ENCODE results near the gene ARMC10.
"Not testable (repeated sequence)": the region's sequence is repeated elsewhere in the genome, so short reads cannot be mapped to it uniquely, and the experiment has no call there.

ARMC10 gene

GRCh38 chr7:103074519-103075336 lies at the start of gene ARMC10, which contains the start of gene FBXL13:
Gene ARMC10, plus strand, starts transcription at chr7:103075140. Its CDS starts 133 bp downstream, at chr7:103075273.
Gene FBXL13, minus strand, starts transcription at chr7:103074796.
- DNase-seq = peak; percentile 96

DNA sequence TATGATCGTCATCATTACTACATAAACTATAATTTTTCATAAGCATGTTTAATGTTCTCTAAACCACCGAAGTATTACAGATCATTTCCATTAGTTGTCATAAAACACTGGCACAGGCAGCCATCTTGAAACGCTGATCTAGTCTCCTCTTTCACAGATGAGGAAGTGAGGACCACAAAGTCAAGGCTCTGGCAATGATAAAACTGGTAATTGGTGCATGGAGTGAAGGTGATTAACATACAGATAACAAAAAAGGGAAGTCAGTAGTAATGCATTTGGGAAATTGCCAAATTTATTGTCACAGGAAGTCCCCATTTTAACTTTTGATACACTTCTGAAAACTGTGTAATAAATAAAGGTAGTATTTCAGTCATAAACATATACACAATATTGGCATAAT lies 49.6 kb upstream of the ARMC10 start:
- DNase-seq = no peak

GRCh38 chr7:103031024-103031423 lies 43.9 kb upstream of the ARMC10 start:
- no peak for DNase-seq

- no peak for DNase-seq
Observed at GRCh38 chr7:103031781-103032180, 43.2 kb upstream of the ARMC10 start.

GRCh38 chr7:103034318-103034717 lies 40.6 kb upstream of the ARMC10 start:
- not testable (repeated sequence) for DNase-seq

GRCh38 chr7:103037476-103037822 lies 37.5 kb upstream of the ARMC10 start:
- no peak for DNase-seq

DNA sequence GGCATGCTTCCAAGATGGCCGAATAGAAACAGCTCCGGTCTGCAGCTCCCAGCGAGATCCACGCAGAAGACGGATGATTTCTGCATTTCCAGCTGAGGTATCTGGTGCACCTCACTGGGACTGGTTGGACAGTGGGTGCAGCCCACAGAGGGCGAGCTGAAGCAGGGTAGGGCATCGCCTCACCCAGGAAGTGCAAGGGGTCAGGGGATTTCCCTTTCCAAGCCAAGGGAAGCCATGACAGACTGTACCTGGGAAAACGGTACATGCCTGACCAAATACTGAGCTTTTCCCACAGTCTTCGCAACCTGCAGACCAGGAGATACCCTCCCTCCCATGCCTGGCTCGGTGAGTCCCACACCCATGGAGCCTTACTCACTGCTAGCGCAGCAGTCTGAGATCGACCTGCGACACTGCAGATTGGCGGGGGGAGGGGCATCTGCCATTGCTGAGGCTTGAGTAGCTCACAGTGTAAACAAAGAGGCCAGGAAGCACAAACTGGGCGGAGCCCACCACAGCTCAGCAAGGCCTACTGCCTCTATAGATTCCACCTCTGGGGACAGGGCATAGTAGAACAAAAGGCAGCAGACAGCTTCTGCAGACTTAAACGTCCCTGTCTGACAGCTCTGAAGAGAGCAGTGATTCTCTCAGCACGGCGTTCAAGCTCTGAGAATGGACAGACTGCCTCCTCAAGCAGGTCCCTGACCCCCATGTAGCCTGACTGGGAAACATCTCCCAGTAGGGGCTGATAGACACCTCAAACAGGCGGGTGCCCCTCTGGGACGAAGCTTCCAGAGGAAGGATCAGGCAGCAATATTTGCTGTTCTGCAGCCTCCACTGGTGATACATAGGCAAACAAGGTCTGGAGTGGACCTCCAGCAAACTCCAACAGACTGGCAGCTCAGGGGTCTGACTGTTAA lies 36.9 kb upstream of the ARMC10 start:
- peak; percentile 60 for DNase-seq

DNA sequence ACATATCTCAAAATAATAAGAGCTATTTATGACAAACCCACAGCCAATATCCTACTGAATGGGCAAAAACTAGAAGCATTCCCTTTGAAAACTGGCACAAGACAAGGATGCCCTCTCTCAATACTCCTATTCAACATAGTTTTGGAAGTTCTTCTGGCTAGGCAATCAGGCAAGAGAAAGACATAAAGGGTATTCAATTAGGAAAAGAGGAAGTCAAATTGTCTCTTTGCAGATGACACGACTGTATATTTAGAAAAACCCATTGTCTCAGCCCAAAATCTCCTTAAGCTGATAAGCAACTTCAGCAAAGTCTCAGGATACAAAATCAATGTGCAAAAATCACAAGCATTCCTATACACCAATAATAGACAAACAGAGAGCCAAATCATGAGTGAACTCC lies 33.1 kb upstream of the ARMC10 start:
- not testable (repeated sequence) for DNase-seq

- DNase-seq = no peak
Observed at GRCh38 chr7:103048833-103049232, 26.1 kb upstream of the ARMC10 start.

DNA sequence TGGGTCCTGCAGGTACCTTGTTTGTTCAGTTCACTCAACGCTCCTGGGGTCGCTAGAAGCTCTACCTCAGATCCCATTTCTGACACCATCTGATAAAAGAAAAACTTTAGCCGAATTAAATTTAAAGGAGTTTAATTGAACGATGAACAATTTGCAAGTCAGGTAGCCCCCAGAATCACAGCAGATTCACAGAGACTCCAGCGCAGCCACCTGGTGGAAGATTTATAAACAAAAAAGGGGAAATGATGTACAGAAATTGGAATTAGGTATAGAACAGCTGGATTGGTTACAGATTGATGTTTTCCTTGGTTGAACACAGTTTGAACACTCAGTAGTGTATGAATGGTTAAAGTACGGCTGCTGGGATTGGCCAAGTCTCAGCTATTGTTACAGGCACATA lies 23.4 kb upstream of the ARMC10 start:
- DNase-seq = no peak

DNA sequence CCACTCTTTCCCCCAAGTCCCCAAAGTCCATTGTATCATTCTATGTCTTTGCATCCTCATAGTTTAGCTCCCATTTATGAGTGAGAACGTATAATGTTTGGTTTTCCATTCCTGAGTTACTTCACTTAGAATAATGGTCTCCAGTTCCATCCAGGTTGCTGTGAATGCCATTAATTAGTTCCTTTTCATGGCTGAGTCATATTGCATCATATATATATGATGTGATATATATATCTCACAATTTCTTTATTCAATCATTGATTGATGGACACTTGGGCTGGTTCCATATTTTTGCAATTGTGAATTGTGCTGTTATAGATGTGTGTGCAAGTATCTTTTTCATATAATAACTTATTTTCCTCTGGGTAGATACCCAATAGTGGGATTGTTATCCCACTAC lies 18.9 kb upstream of the ARMC10 start:
- DNase-seq = not testable (repeated sequence)

- no peak for DNase-seq
Observed at GRCh38 chr7:103058122-103058521, 16.8 kb upstream of the ARMC10 start.

DNA sequence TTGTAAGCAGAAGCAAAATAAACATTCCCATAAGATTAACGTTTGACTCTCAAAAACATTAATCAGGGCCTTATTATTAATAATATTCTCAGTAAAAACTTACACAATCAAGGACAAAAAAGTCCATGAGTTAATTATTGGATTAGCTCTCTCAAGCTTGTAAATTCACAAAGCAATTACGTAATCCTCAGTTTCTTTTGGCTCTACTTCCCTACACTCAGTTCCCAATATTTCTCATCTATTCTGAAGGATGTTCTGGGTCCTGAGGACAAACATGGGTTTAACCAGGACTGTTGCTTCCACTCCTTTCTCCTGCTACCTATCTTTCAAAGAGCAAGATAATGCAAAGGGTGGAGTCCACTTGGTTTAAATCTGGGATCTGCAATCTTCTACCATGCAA lies 15.5 kb upstream of the ARMC10 start:
- no peak for DNase-seq

- peak; percentile 91 for DNase-seq
Observed at GRCh38 chr7:103063895-103064294, 11.0 kb upstream of the ARMC10 start.

- DNase-seq = no peak
Observed at GRCh38 chr7:103065667-103066066, 9.3 kb upstream of the ARMC10 start.

GRCh38 chr7:103068414-103069403 lies 6.2 kb upstream of the ARMC10 start:
- no peak for DNase-seq

DNA sequence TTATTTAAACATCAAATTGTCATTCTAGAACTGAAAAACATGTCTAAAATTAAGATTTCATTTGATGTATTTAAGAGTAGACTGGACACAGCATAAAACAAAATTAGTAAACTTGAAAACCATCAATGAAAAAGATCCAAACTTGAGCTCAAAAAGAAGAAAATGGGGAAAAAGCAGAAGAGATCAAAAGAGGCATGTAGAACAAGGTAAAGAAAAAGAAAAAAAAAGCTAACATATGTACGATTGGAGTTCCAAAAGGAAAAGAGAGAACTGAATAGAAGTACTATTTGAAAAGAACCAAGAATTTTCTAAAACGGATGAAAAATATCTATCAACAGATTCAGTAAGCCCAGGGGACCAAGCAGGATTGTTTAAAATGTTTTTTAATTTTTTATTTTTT lies 3.9 kb upstream of the ARMC10 start:
- no peak for DNase-seq

DNA sequence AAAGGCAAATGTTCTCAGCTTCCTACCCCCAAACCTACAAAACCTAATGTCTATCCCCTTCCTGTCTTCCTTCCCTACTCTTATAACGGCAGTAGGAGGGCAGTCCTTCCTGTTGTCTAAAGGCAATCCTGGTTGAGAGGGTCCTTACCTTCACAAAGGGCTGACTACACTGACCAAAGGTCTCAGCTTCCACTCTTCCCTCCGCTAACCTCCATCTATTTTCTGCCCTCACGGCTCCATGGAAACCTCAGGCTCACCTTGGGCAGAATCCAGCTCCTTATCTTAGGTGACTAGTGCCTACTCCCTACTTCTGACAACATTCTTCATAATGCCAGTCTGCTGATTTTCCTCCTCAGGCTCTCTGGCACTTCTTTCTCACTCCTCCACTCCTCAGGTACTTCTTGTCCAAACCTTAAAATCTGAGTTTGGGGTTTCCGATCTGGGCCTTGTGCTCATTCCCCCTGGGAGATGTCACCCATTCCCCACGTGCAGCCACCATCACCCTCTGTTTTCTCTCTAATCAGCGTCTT lies 886 bp upstream of the ARMC10 start:
- DNase-seq = peak; percentile 68

DNA sequence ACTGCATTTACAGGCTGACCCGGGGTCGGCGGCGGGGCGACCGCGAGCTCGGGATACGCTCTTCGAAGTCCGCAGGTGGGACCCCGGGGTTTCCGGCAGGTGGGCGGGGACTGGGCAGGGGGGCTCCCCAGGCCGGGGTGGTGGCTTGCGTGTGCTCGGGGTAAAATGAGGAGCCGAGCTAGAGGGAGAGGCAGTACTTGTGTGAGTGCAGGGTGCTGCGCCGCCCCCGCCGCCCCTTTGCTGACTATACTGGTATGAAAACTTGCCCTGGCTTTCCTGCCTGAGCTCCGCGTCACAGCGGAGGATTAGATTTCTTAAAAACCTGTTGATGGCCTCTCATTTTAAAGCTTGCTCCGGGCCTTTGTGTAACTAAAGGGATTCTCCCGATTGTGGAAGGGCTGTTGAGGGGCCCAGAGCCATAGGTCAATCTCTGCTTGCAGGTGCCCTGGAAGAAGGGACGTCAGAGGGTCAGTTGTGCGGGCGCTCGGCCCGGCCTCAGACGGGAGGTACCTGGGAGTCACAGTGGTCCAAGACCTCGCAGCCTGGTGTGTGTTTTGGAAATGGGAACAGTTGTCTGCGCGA lies 488 bp downstream of the ARMC10 start:
- peak; percentile 58 for DNase-seq

- DNase-seq = no peak
Observed at GRCh38 chr7:103076764-103077163, 1.8 kb downstream of the ARMC10 start.

GRCh38 chr7:103077318-103077717 lies 2.4 kb downstream of the ARMC10 start:
- DNase-seq = no peak

DNA sequence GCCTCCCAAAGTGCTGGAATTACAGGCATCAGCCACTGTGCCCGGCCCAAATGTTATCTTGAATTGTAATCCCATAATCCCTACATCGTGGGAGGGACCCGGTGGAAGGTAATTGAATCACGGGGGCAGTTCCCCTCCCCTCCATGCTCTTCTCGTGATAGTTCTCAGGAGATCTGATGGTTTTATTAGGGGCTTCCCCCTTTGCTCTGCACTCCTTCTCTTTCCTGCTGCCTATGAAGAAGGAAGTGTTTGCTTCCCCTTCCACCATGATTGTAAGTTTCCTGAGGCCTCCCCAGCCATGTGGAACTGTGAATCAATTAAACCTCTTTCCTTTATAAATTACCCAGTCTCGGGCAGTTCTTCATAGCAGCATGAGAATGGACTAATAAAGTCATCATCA lies 3.3 kb downstream of the ARMC10 start:
- DNase-seq = not testable (repeated sequence)

Measured in NCI-H2227 treated with DMSO at 0.1 percent for 48 hours (cell line).